ENCODE data around the gene AGBL4. TPM values are rescaled to one million over a fixed set of nuclear protein-coding genes. Genes with fewer than 3 reads are reported as not detected.

Gene AGBL4
- total and polyA plus RNA-seq, 7 donors: 0.01 to 0.05 TPM; not detected in 5

GRCh38 chr1:49213301-49213700, 810.5 kb downstream of the AGBL4 start:
- ATAC-seq: no peak
- TF ChIP-seq, protein P1, sequence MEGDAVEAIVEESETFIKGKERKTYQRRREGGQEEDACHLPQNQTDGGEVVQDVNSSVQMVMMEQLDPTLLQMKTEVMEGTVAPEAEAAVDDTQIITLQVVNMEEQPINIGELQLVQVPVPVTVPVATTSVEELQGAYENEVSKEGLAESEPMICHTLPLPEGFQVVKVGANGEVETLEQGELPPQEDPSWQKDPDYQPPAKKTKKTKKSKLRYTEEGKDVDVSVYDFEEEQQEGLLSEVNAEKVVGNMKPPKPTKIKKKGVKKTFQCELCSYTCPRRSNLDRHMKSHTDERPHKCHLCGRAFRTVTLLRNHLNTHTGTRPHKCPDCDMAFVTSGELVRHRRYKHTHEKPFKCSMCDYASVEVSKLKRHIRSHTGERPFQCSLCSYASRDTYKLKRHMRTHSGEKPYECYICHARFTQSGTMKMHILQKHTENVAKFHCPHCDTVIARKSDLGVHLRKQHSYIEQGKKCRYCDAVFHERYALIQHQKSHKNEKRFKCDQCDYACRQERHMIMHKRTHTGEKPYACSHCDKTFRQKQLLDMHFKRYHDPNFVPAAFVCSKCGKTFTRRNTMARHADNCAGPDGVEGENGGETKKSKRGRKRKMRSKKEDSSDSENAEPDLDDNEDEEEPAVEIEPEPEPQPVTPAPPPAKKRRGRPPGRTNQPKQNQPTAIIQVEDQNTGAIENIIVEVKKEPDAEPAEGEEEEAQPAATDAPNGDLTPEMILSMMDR (IDR thresholded peaks at IDR 0.05): no peak

DNA sequence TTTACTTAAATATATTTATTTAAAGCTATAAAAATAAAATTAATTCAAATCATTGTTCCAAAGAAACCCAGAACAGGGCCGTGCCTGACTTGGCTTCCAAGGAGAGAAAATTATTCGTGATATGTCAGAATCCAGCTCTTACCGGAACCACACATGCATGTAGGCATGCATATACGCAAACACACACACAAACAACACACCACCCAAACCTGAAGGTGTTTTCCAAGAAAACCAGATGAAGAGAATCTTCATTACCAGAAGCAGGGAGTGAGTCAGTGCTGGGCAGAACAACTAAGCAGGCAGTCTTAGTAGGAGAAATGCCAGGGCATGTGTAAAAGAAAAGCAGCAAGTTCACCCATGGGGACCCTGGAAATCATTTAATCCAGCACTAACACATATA, 815.0 kb downstream of the AGBL4 start:
- H3K4me3 ChIP-seq: no peak overlapping the region
- intact Hi-C loops (cut with DNase I): no loop called here
- no peak for DNase-seq
- H3K9me3 ChIP-seq: no peaks in the 10 kb centered on the region
- no peaks in the 10 kb centered on the region for H3K36me3 ChIP-seq (ENCODE audit: insufficient read depth in 1 of 2, low read depth in 1 of 2)
- H3K27me3 ChIP-seq (ENCODE audit: insufficient read depth in 3 of 3, low read length in 2 of 3): no peaks in the 10 kb centered on the region
- 82 to 91% (median 87%) methylated on average over 4 of the region's 4 CpGs for WGBS, 3 donors
- ATAC-seq: no peak
- H3K27ac ChIP-seq: no peak overlapping the region
- TF ChIP-seq, protein P1 (IDR thresholded peaks at IDR 0.05): no peak
- no peaks in the 10 kb centered on the region for H3K4me1 ChIP-seq

More at GRCh38 chr1:49213301-49213700, 810.5 kb downstream of the AGBL4 start:
- Histone ChIP-seq H3K4me1 (no peaks in the 10 kb centered on the region), H3K27ac (no peak overlapping the region), H3K9me3 (no peaks in the 10 kb centered on the region), H3K4me3 (no peak overlapping the region), H3K36me3 (ENCODE audit: insufficient read depth in 1 of 2, low read depth in 1 of 2) (no peaks in the 10 kb centered on the region), H3K27me3 (ENCODE audit: insufficient read depth in 3 of 3, low read length in 2 of 3) (no peaks in the 10 kb centered on the region)
- DNase-seq: no peak
- intact Hi-C loops (cut with DNase I): no loop called here
- 72 to 75% (median 74%) methylated on average over 4 of the region's 4 CpGs for WGBS, 3 donors

- 26 to 38% (median 34%) methylated on average over 1 of the region's 1 CpG for WGBS, 3 donors
- H3K4me1 ChIP-seq: no peaks in the 10 kb centered on the region
- DNase-seq: no peak
- ATAC-seq: no peak
- H3K36me3 ChIP-seq (ENCODE audit: insufficient read depth in 1 of 2, low read depth in 1 of 2): no peaks in the 10 kb centered on the region
- H3K4me3 ChIP-seq: no peak overlapping the region
- TF ChIP-seq, protein P1 (IDR thresholded peaks at IDR 0.05): no peak
- H3K27ac ChIP-seq: no peak overlapping the region
- intact Hi-C loops (cut with DNase I): no loop called here
- H3K9me3 ChIP-seq: no peaks in the 10 kb centered on the region
- H3K27me3 ChIP-seq (ENCODE audit: insufficient read depth in 3 of 3, low read length in 2 of 3): no peaks in the 10 kb centered on the region
Observed at GRCh38 chr1:49204720-49205119, 819.0 kb downstream of the AGBL4 start.

DNA sequence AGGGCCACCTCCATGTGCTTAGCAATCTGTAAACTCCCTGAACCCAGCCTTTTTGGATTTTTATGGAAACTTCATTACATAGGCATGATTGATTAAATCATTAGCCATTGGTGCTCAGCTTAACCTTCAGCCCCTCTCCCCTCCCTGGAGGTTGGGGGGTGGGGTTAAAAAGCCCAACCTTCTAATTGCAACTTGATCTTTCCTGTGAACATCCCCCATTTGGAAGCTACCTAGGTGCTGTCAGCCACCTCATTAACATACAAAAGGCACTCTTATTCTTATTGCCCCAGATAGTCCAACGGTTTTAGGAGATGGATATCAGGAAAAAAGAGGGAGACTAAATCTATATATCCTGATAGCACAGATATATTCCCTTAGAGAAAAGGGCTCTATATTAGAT, 823.0 kb downstream of the AGBL4 start:
- 25 to 44% (median 35%) methylated on average over 1 of the region's 1 CpG for WGBS, 3 donors
- intact Hi-C loops (cut with DNase I): no loop called here
- TF ChIP-seq, protein P1 (IDR thresholded peaks at IDR 0.05): no peak

GRCh38 chr1:49199564-49199963, 824.2 kb downstream of the AGBL4 start:
- intact Hi-C loops (cut with DNase I): no loop called here
- no peak for ATAC-seq

More for the DNA sequence above, 823.0 kb downstream of the AGBL4 start:
- no peaks in the 10 kb centered on the region for H3K9me3 ChIP-seq
- no peak overlapping the region for H3K27ac ChIP-seq
- ATAC-seq: no peak
- H3K4me3 ChIP-seq: no peak overlapping the region
- no peaks in the 10 kb centered on the region for H3K36me3 ChIP-seq (ENCODE audit: insufficient read depth in 1 of 2, low read depth in 1 of 2)
- DNase-seq: no peak
- H3K4me1 ChIP-seq: no peaks in the 10 kb centered on the region
- no peaks in the 10 kb centered on the region for H3K27me3 ChIP-seq (ENCODE audit: insufficient read depth in 3 of 3, low read length in 2 of 3)

More at GRCh38 chr1:49199564-49199963, 824.2 kb downstream of the AGBL4 start:
- Histone ChIP-seq H3K27me3 (ENCODE audit: insufficient read depth in 3 of 3, low read length in 2 of 3) (no peaks in the 10 kb centered on the region), H3K27ac (no peak overlapping the region), H3K36me3 (ENCODE audit: insufficient read depth in 1 of 2, low read depth in 1 of 2) (no peaks in the 10 kb centered on the region), H3K9me3 (no peaks in the 10 kb centered on the region), H3K4me3 (no peak overlapping the region), H3K4me1 (no peaks in the 10 kb centered on the region)
- DNase-seq: no peak
- TF ChIP-seq, protein P1 (IDR thresholded peaks at IDR 0.05): no peak

Measured in psoas muscle (tissue), 8 donors.